K562 (cell line): Measurements from ENCODE around the gene THRSP. TPM values are rescaled to one million over a fixed set of nuclear protein-coding genes. Genes with fewer than 3 reads are reported as not detected.

Source experiments
- ATAC-seq: fragments of 200-7000 bp; cut with Tn5 transposase; 3 replicates; pipeline ENCODE4 v1.9.1; 2020; ENCODE audit warnings: moderate library complexity
- BruUV-seq: library from RNA; stranded (reverse); fragments of 400-500 nt; replicated peaks from 2 replicates; lab custom pipeline; 2021; lab: Mats Ljungman, UMichigan
- CTCF ChIA-PET: fragments of 300-600 bp; formaldehyde crosslinking; extraction: SDS; loops from one replicate; lab custom pipeline; 2021; ENCODE audit warnings: low intra/inter-chr PET ratio; lab: Yijun Ruan, JAX
- POLR2A ChIA-PET: fragments of 300-600, 350-650 bp; sonication (Branson Sonifier 250); formaldehyde crosslinking; extraction: SDS; loops from one replicate; lab custom pipeline; 2021; ENCODE audit warnings: antibody characterized with exemption, inconsistent platforms; lab: Yijun Ruan, JAX
- DNase-seq, 4 experiments: peaks; one replicate each; pipeline versions ENCODE4 v3.0.0 to v3.0.0-alpha.2; 2011 to 2018; ENCODE audit warnings: low spot score in 3 of 4, mixed read lengths in 3 of 4; ENCODE audit errors: extremely low read depth in 1 of 4
- FAIRE-seq: peaks from 2 replicates; lab custom pipeline; 2011; peaks lifted over from hg19 to GRCh38; lab: Jason Lieb, UNC
- H2AFZ ChIP-seq: 2 replicates; pipeline ENCODE4 v1.6.0; 2011; ENCODE audit warnings: low read depth, low read length, control low read depth, inconsistent platforms
- H3K27ac ChIP-seq: fragments of 200-600 bp; 3 replicates; pipeline ENCODE4 v1.8.0; 2011; ENCODE audit warnings: low read depth, mild to moderate bottlenecking, control low read depth, inconsistent platforms, low read length, moderate library complexity, mixed read lengths; ENCODE audit errors: extremely low read depth
- H3K27me3 ChIP-seq, 2 experiments: fragments of 300-600 bp in 1 of 2; 2 replicates in 1 of 2; 3 replicates in 1 of 2; pipeline versions ENCODE4 v1.6.0 to v1.8.0; 2011; ENCODE audit warnings: inconsistent platforms in 2 of 2, low read length in 2 of 2, mild to moderate bottlenecking in 1 of 2, mixed read lengths in 1 of 2, moderate library complexity in 1 of 2; ENCODE audit not compliant: control insufficient read depth in 2 of 2, insufficient read depth in 2 of 2
- H3K36me3 ChIP-seq: fragments of 300-600 bp; 3 replicates; pipeline ENCODE4 v1.8.0; 2011; ENCODE audit warnings: mild to moderate bottlenecking, low read length, inconsistent platforms; ENCODE audit not compliant: control insufficient read depth, insufficient read depth
- H3K4me1 ChIP-seq, 2 experiments: fragments of 200-600 bp in 1 of 2; replicated peaks in 1 of 2; 2 replicates in 1 of 2; 3 replicates in 1 of 2; pipeline versions ENCODE4 v1.5.1 to v1.8.0; 2011; ENCODE audit warnings: inconsistent platforms in 2 of 2, low read length in 2 of 2, mild to moderate bottlenecking in 1 of 2, mixed read lengths in 1 of 2, moderate library complexity in 1 of 2; ENCODE audit not compliant: control insufficient read depth in 2 of 2, insufficient read depth in 2 of 2
- H3K4me2 ChIP-seq: 2 replicates; pipeline ENCODE4 v1.6.1; 2011; ENCODE audit warnings: low read length, control low read depth, inconsistent platforms, mixed read lengths; ENCODE audit not compliant: insufficient read depth
- H3K4me3 ChIP-seq: fragments of 200-600 bp; sonication (generic), shearing (Covaris generic); 2 replicates; pipeline ENCODE4 v1.5.1; 2016; ENCODE audit warnings: control low read depth, inconsistent platforms
- H3K79me2 ChIP-seq: fragments of 200-600 bp; 3 replicates; pipeline ENCODE4 v1.8.0; 2011; ENCODE audit warnings: low read length, inconsistent platforms; ENCODE audit not compliant: control insufficient read depth, insufficient read depth
- H3K9ac ChIP-seq, 2 experiments: 2 replicates each; pipeline versions ENCODE4 v1.6.0 to v1.6.1; 2011; ENCODE audit warnings: low read depth in 2 of 2, low read length in 2 of 2, control low read depth in 1 of 2, inconsistent platforms in 1 of 2, mild to moderate bottlenecking in 1 of 2, mixed read lengths in 1 of 2; ENCODE audit not compliant: insufficient read depth in 1 of 2
- H3K9me1 ChIP-seq: one replicate; pipeline ENCODE4 v1.6.0; 2011; ENCODE audit warnings: inconsistent platforms, mild to moderate bottlenecking, low read length, moderate library complexity; ENCODE audit not compliant: control insufficient read depth, insufficient read depth
- H3K9me3 ChIP-seq: replicated peaks from 2 replicates; pipeline ENCODE4 v1.5.1; 2011; ENCODE audit warnings: low read depth, low read length, inconsistent platforms; ENCODE audit not compliant: control insufficient read depth, insufficient read depth
- H4K20me1 ChIP-seq: replicated peaks from 2 replicates; pipeline ENCODE4 v1.6.1; 2011; ENCODE audit warnings: low read length, inconsistent platforms, mixed read lengths; ENCODE audit not compliant: control insufficient read depth, insufficient read depth
- ARID1B ChIP-seq: fragments of 450-650 bp; IDR thresholded peaks from 2 replicates; pipeline ENCODE4 v1.6.1; 2016; ENCODE audit warnings: antibody characterized with exemption, mild to moderate bottlenecking, inconsistent platforms
- ATF7 ChIP-seq: fragments of 450-650 bp; IDR thresholded peaks from 2 replicates; pipeline ENCODE4 v1.7.1; 2014; ENCODE audit warnings: mild to moderate bottlenecking, moderate library complexity
- DEAF1 ChIP-seq: fragments of 450-650 bp; formaldehyde crosslinking; IDR thresholded peaks from 2 replicates; pipeline ENCODE4 v1.4.0; 2020; ENCODE audit warnings: mild to moderate bottlenecking, moderate library complexity
- E2F3 ChIP-seq: fragments of 250-450 bp; sonication (Bioruptor Pico); IDR thresholded peaks from 2 replicates; pipeline ENCODE4 v1.4.0; 2020; ENCODE audit warnings: mild to moderate bottlenecking
- EGR1 ChIP-seq: fragments of 450-650 bp; conservative IDR thresholded peaks from 2 replicates; pipeline ENCODE4 v1.6.1; 2017; ENCODE audit warnings: mild to moderate bottlenecking
- ELK3 ChIP-seq: fragments of 450-650 bp; formaldehyde crosslinking; IDR thresholded peaks from 2 replicates; pipeline ENCODE4 v1.4.0; 2020; ENCODE audit warnings: mild to moderate bottlenecking
- ESRRA ChIP-seq: fragments of 450-650 bp; IDR thresholded peaks from 2 replicates; pipeline ENCODE4 v1.6.1; 2014; ENCODE audit warnings: low read depth, mild to moderate bottlenecking, moderate library complexity, borderline replicate concordance
- GATAD2A ChIP-seq: fragments of 450-650 bp; IDR thresholded peaks from 2 replicates; pipeline ENCODE4 v1.6.1; 2017
- HMGN3 ChIP-seq: IDR thresholded peaks from 2 replicates; pipeline ENCODE4 v1.6.1; 2011; ENCODE audit warnings: borderline replicate concordance, low read depth, mild to moderate bottlenecking, mixed read lengths, low read length; ENCODE audit not compliant: insufficient read length; ENCODE audit errors: extremely low read depth
- NR4A1 ChIP-seq, 2 experiments: fragments of 250-450 bp in 1 of 2; fragments of 450-650 bp in 1 of 2; sonication (Bioruptor Pico) in 1 of 2; IDR thresholded peaks; 2 replicates each; pipeline versions ENCODE4 v1.4.0 to v1.6.1; 2016 to 2020; ENCODE audit warnings: mild to moderate bottlenecking in 2 of 2, missing compliant biosample characterization in 1 of 2, missing genetic modification characterization in 1 of 2, moderate library complexity in 1 of 2
- ZNF146 ChIP-seq: IDR thresholded peaks from one replicate; pipeline ENCODE4 v1.6.1; 2018; ENCODE audit warnings: missing compliant biosample characterization; ENCODE audit not compliant: unreplicated experiment
- ZNF561 ChIP-seq: fragments of 450-650 bp; formaldehyde crosslinking; conservative IDR thresholded peaks from 2 replicates; pipeline ENCODE4 v1.4.0; 2020; ENCODE audit warnings: mild to moderate bottlenecking, moderate library complexity
- ZNF592 ChIP-seq: fragments of 450-650 bp; IDR thresholded peaks from 2 replicates; pipeline ENCODE4 v1.6.1; 2017; ENCODE audit warnings: antibody characterized with exemption, mild to moderate bottlenecking
- ZNF76 ChIP-seq: fragments of 250-450 bp; sonication (Bioruptor Pico); IDR thresholded peaks from 2 replicates; pipeline ENCODE4 v1.4.0; 2020; ENCODE audit warnings: mild to moderate bottlenecking, moderate library complexity, borderline replicate concordance
- WGBS: fragments of 100-300 bp; shearing (Covaris generic); methylation state at CpG from one replicate; pipeline ENCODE4 v1.1.6; 2016; ENCODE audit warnings: low coverage, mixed read lengths; ENCODE audit not compliant: insufficient coverage; ENCODE audit errors: missing lambda C conversion rate; 5-methylcytosine and 5-hydroxymethylcytosine counted together
- in situ Hi-C: fragments of 300-500 bp; cut with MboI; formaldehyde crosslinking; loops from 4 replicates; pipeline ENCODE4 v1.15.0; 2018; ENCODE audit warnings: inconsistent platforms, mixed read lengths
- intact Hi-C: fragments of 100-400 bp; cut with micrococcal nuclease; formaldehyde crosslinking; loops from 2 replicates; pipeline ENCODE4 v1.14.2; 2022
- polyA plus RNA-seq, 8 experiments: library from polyadenylated mRNA; depleted of rRNA in 4 of 8; stranded (reverse) in 5 of 8; unstranded in 3 of 8; fragments of >200 nt; fragmentation: Nextera tagmentation in 2 of 8; fragmentation: Illumina TruSeq in 1 of 8; extraction: Ambion mirVana in 2 of 8; extraction: Trizol in 1 of 8; gene quantifications; 2 replicates each; pipeline versions ENCODE4 v1.2.1 to v1.2.3, GENCODE V29; 2011 to 2014; ENCODE audit warnings: inconsistent platforms in 1 of 8, missing spikeins in 1 of 8
- total RNA-seq, 7 experiments: library from RNA; depleted of rRNA in 6 of 7; stranded (reverse); fragments of >200 nt in 6 of 7; fragmentation: Illumina TruSeq in 2 of 7; extraction: Trizol in 2 of 7; gene quantifications; 2 replicates each; pipeline versions ENCODE4 v1.2.1 to v1.2.3, GENCODE V29; 2011 to 2021; ENCODE audit warnings: low replicate concordance in 1 of 7

The THRSP gene
- total and polyA plus RNA-seq, 9 of the 15 experiments (the other 6 are each of a cell fraction or from before 2014, with no cell fraction given): 0.23 to 0.56 (median 0.31) TPM; not detected in 2

- peak; percentile 85 to 94 (median 91) for DNase-seq
- Histone ChIP-seq H3K27me3 (no peaks in the 10 kb centered on the region; a peak in 1 of 5 replicates), H3K9ac (peak overlapping the region in 1 of 2 experiments; percentile 77; a peak in 1 of 4 replicates), H2AFZ (peak overlapping the region; percentile 90), H3K4me1 (peaks cover 28 to 29% of the 10 kb centered on the region in 2 experiments), H3K4me2 (peak overlapping the region; percentile 67), H3K9me3 (no peaks in the 10 kb centered on the region), H3K4me3 (no peak overlapping the region), H3K27ac (no peak overlapping the region), H3K9me1 (no peaks in the 10 kb centered on the region), H4K20me1 (no peaks in the 10 kb centered on the region), H3K79me2 (no peaks in the 10 kb centered on the region), H3K36me3 (no peaks in the 10 kb centered on the region)
- peak; percentile 62 for FAIRE-seq
- POLR2A ChIA-PET: interaction anchor here (0.7 to 1.4 kb wide), 5 partner anchors 10 to 32 kb away, joined by 3 to 4 read pairs (median 3); no protein-coding TSS in a partner anchor
- in situ Hi-C loops: no loop called here
- 7% methylated on average over 28 of the region's 28 CpGs for WGBS
- no TSS peak for BruUV-seq
- CTCF ChIA-PET: interaction anchor here (0.9 kb wide), 1 partner anchor 46 kb away, joined by 3 read pairs; no protein-coding TSS in a partner anchor
- ATAC-seq: peak; percentile 86
- intact Hi-C loops: loop anchor here (2.0 to 10.0 kb wide), 4 partner anchors 44 to 391 kb away; partner anchors contain the start of genes AAMDC and RSF1
- TF ChIP-seq ESRRA (0 out of 2 replicates have a peak, but pooled peaks have one; percentile 19), ZNF76 (CRISPR knock-in tag) (no peak), ELK3 (CRISPR knock-in tag) (no peak), NR4A1 (CRISPR knock-in tag; IDR thresholded peaks at IDR 0.05) (no peak), NR4A1 (tag; IDR thresholded peaks at IDR 0.05) (0 out of 2 replicates have a peak, but pooled peaks have one; percentile 28), HMGN3 (peak; percentile 90), GATAD2A (0 out of 2 replicates have a peak, but pooled peaks have one; percentile 51), DEAF1 (CRISPR knock-in tag) (peak; percentile 77), ARID1B (no peak; the same call in 1 of the 2 replicates), ZNF561 (CRISPR knock-in tag) (no peak), ZNF592 (0 out of 2 replicates have a peak, but pooled peaks have one; percentile 36), EGR1 (peak; percentile 44; the same call in 1 of the 2 replicates), E2F3 (CRISPR knock-in tag) (no peak), ATF7 (peak; percentile 66), ZNF146 (no peak)
Measured at GRCh38 chr11:78045851-78046485, 17.7 kb upstream of the THRSP start.
